ENCODE results near the gene OR5H14. TPM values are rescaled to one million over a fixed set of nuclear protein-coding genes. Genes with fewer than 3 reads are reported as not detected.

Gene OR5H14
- not detected in 2 replicates for total RNA-seq (2016; rRNA removed; fragmentation: Illumina TruSeq; extraction: Trizol)
- total RNA-seq (2016; cell fraction: cytosol; rRNA removed; fragmentation: Illumina TruSeq; extraction: Trizol; ENCODE audit: low read depth), result not detected in 2 replicates
- total RNA-seq (2016; cell fraction: insoluble cytoplasmic fraction; rRNA removed; fragmentation: Illumina TruSeq; extraction: Trizol), result not detected in 2 replicates
- total RNA-seq (2016; cell fraction: membrane; rRNA removed; fragmentation: Illumina TruSeq; extraction: Trizol), result not detected in 2 replicates
- total RNA-seq (2016; cell fraction: nucleus; rRNA removed; fragmentation: Illumina TruSeq; extraction: Trizol), result not detected in 2 replicates
- polyA plus RNA-seq (2011; rRNA removed), result not detected in 2 replicates
- polyA plus RNA-seq (2011; cell fraction: cytosol; rRNA removed), result not detected in 2 replicates
- polyA plus RNA-seq (2011; cell fraction: nucleus; rRNA removed), result not detected in 2 replicates
- polyA plus RNA-seq (2012), result not detected in 2 replicates
- not detected in 2 replicates for polyA plus RNA-seq (2016; cell fraction: cytosol; fragmentation: Illumina TruSeq; extraction: Trizol; ENCODE audit: low read depth)
- polyA plus RNA-seq (2016; cell fraction: insoluble cytoplasmic fraction; fragmentation: Illumina TruSeq; extraction: Trizol; ENCODE audit: low read depth), result not detected in 2 replicates
- not detected in 2 replicates for polyA plus RNA-seq (2016; cell fraction: membrane; fragmentation: Illumina TruSeq; extraction: Trizol; ENCODE audit: low read depth)
- polyA plus RNA-seq (2016; cell fraction: nucleus; fragmentation: Illumina TruSeq; extraction: Trizol; ENCODE audit: insufficient read depth, low read depth), result not detected in 2 replicates
- polyA minus RNA-seq (2011; rRNA and poly(A)+ RNA removed; ENCODE audit: low replicate concordance), result not detected in 2 replicates
- polyA minus RNA-seq (2011; cell fraction: cytosol; rRNA and poly(A)+ RNA removed), result not detected in 2 replicates
- polyA minus RNA-seq (2011; cell fraction: nucleus; rRNA and poly(A)+ RNA removed), result not detected in 2 replicates
- not detected for Bru-seq, nascent RNA
- BruChase-seq, experiment 1, labeled RNA remaining after a 6-hour chase, result not detected
- not detected for BruChase-seq, experiment 2, labeled RNA remaining after a 2-hour chase
- long read RNA-seq, experiment 1, result 0 reads
- long read RNA-seq, experiment 2, result 0 reads

DNA sequence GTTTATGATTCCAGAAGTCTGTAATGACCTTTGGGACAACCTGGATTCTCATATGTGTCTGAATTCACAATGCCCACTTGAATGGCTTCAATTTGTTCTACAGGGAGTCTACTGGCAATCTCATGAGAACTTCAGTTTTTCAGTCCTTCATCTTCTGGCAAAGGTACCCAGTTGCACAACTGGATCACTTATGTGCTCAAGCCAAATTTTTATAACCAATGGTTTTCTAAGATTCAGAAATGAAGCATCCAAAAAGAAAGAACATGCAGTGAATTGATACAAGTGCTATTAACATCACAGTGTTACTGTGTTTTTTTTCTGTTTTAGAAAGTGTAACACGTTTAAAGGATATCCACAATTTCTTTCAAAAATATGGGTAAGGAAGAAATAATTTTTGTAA is at the start of gene OR5H14:
OR5H14 (plus strand) TSS at position 301 of the 400 bp plus-strand sequence. CDS start 1,907 bp downstream, outside the sequence.
- H3K9me3 ChIP-seq (ENCODE audit: low read length), result no peaks in the 10 kb centered on the region

More for the DNA sequence above, at the start of gene OR5H14:
- no peaks in the 10 kb centered on the region for H3K27me3 ChIP-seq (ENCODE audit: control insufficient read depth in 1 of 2, insufficient read depth in 2 of 2, low read length in 2 of 2)
- H3K36me3 ChIP-seq (replicated peaks in 1 of 2; ENCODE audit: control insufficient read depth in 1 of 2, insufficient read depth in 2 of 2, low read length in 2 of 2), result no peaks in the 10 kb centered on the region
- TF ChIP-seq PAF1 (CRISPR knock-in tag; IDR thresholded peaks at IDR 0.05) (no peak), ARHGAP35 (CRISPR knock-in tag; IDR thresholded peaks at IDR 0.05; ENCODE audit: borderline replicate concordance) (no peak), ZNF75D (CRISPR knock-in tag; IDR thresholded peaks at IDR 0.05; ENCODE audit: borderline replicate concordance) (no peak), TBX3 (IDR thresholded peaks at IDR 0.05; ENCODE audit: borderline replicate concordance) (no peak), FOSL1 (CRISPR knock-in tag; IDR thresholded peaks at IDR 0.05; ENCODE audit: borderline replicate concordance) (no peak), HNF4G (IDR thresholded peaks at IDR 0.05; ENCODE audit: borderline replicate concordance, low read depth, low read length) (no peak), HNF4G (CRISPR knock-in tag; IDR thresholded peaks at IDR 0.05; ENCODE audit: borderline replicate concordance, low read depth) (no peak), KDM4B (CRISPR knock-in tag; IDR thresholded peaks at IDR 0.05) (no peak), ETV6 (CRISPR knock-in tag; conservative IDR thresholded peaks at IDR 0.05) (no peak), SCMH1 (CRISPR knock-in tag; IDR thresholded peaks at IDR 0.05; ENCODE audit: borderline replicate concordance) (no peak), ZNF713 (CRISPR knock-in tag; IDR thresholded peaks at IDR 0.05) (no peak)
- TF ChIP-seq, protein P1, sequence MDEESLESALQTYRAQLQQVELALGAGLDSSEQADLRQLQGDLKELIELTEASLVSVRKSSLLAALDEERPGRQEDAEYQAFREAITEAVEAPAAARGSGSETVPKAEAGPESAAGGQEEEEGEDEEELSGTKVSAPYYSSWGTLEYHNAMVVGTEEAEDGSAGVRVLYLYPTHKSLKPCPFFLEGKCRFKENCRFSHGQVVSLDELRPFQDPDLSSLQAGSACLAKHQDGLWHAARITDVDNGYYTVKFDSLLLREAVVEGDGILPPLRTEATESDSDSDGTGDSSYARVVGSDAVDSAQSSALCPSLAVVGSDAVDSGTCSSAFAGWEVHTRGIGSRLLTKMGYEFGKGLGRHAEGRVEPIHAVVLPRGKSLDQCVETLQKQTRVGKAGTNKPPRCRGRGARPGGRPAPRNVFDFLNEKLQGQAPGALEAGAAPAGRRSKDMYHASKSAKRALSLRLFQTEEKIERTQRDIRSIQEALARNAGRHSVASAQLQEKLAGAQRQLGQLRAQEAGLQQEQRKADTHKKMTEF (CRISPR knock-in tag; IDR thresholded peaks at IDR 0.05), result no peak
- TF ChIP-seq, protein P2, sequence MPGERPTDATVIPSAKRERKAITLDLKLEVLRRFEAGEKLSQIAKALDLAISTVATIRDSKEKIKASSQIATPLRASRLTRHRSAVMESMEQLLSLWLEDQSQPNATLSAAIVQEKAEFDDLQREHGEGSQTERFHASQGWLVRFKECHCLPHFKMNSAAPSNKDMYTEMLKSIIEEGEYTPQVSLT (CRISPR knock-in tag; IDR thresholded peaks at IDR 0.05; ENCODE audit: borderline replicate concordance, low read depth), result no peak
- TF ChIP-seq, protein P3, sequence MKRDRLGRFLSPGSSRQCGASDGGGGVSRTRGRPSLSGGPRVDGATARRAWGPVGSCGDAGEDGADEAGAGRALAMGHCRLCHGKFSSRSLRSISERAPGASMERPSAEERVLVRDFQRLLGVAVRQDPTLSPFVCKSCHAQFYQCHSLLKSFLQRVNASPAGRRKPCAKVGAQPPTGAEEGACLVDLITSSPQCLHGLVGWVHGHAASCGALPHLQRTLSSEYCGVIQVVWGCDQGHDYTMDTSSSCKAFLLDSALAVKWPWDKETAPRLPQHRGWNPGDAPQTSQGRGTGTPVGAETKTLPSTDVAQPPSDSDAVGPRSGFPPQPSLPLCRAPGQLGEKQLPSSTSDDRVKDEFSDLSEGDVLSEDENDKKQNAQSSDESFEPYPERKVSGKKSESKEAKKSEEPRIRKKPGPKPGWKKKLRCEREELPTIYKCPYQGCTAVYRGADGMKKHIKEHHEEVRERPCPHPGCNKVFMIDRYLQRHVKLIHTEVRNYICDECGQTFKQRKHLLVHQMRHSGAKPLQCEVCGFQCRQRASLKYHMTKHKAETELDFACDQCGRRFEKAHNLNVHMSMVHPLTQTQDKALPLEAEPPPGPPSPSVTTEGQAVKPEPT (CRISPR knock-in tag; IDR thresholded peaks at IDR 0.05; ENCODE audit: low read depth), result no peak
- H4K20me1 ChIP-seq (ENCODE audit: insufficient read depth, low read length), result no peaks in the 10 kb centered on the region
- intact Hi-C loops (cut with micrococcal nuclease; ENCODE audit: unreplicated experiment) (no loop called here), in situ Hi-C loops (cut with HindIII; ENCODE audit: extremely low pct_ligation_motif_present, low pct_unique_long_range_greater_than_20kb) (no loop called here)
- H3K4me3 ChIP-seq (replicated peaks in 1 of 3; ENCODE audit: insufficient read depth in 1 of 3, low read depth in 2 of 3, low read length in 3 of 3), result no peak within 1 kb of the TSS
- H3K27ac ChIP-seq (ENCODE audit: extremely low read length, insufficient read depth, low read length), result no peak within 1 kb of the TSS
- no peak within 1 kb of the TSS for H3K9ac ChIP-seq (ENCODE audit: insufficient read depth, low read depth, low read length)
- no peaks in the 10 kb centered on the region for H3K4me1 ChIP-seq (ENCODE audit: insufficient read depth, low read length)
- POLR2A ChIA-PET, result no interaction called here
- ATAC-seq (no peak), DNase-seq (ENCODE audit: low spot score) (no peak), FAIRE-seq (no peak)
- H3K79me2 ChIP-seq (ENCODE audit: insufficient read depth, low read length), result no peaks in the 10 kb centered on the region
- CTCF ChIA-PET (ENCODE audit: low intra/inter-chr PET ratio, low total read pairs), result no interaction called here
- 0% methylated on average over 1 of the region's 1 CpG for WGBS (ENCODE audit: low lambda C conversion rate)
- H2AFZ ChIP-seq (ENCODE audit: low read length), result no peak within 1 kb of the TSS
- H3K4me2 ChIP-seq (ENCODE audit: low read depth, low read length), result no peak within 1 kb of the TSS
- BruUV-seq (replicated peaks), result no TSS peak
